ENCODE data around the gene CPSF6. TPM values are rescaled to one million over a fixed set of nuclear protein-coding genes. Genes with fewer than 3 reads are reported as not detected.

Gene CPSF6
- total and polyA plus RNA-seq, 2 donors (not counting 1 experiment from before 2014, with no cell fraction given), result 18.0 to 43.2 TPM

- TF ChIP-seq CTCF (conservative IDR thresholded peaks at IDR 0.05 in 1 of 2, IDR thresholded peaks at IDR 0.05 in 1 of 2; ENCODE audit: low read depth in 1 of 2, low read length in 2 of 2) (no peak), EZH2 (IDR thresholded peaks at IDR 0.05; ENCODE audit: low read length, missing control alignments) (no peak)
- no peak overlapping the region for H3K4me2 ChIP-seq (ENCODE audit: extremely low read depth, insufficient read depth, low read length)
- H3K27me3 ChIP-seq (ENCODE audit: control insufficient read depth, insufficient read depth, low read length), result no peaks in the 10 kb centered on the region
- peaks cover 19% of the 10 kb centered on the region for H3K79me2 ChIP-seq (ENCODE audit: control insufficient read depth, insufficient read depth, low read length)
- no peaks in the 10 kb centered on the region for H3K9me3 ChIP-seq (ENCODE audit: control insufficient read depth, insufficient read depth, low read depth, low read length)
- no peaks in the 10 kb centered on the region for H4K20me1 ChIP-seq (ENCODE audit: control insufficient read depth, extremely low read depth, insufficient read depth, low read length)
- H3K4me3 ChIP-seq (replicated peaks in 1 of 4; ENCODE audit: control extremely low read depth in 1 of 4, insufficient read depth in 1 of 4, low read depth in 3 of 4, low read length in 4 of 4), result no peak overlapping the region
- DNase-seq (ENCODE audit: low read depth in 2 of 2), result no peak
- H3K9ac ChIP-seq (ENCODE audit: insufficient read depth, low read length), result no peak overlapping the region
- H2AFZ ChIP-seq (ENCODE audit: low read length), result no peak overlapping the region
- peaks cover 6% of the 10 kb centered on the region for H3K36me3 ChIP-seq (ENCODE audit: control insufficient read depth, insufficient read depth, low read length)
- H3K27ac ChIP-seq (ENCODE audit: insufficient read depth, low read length), result no peak overlapping the region
- no peaks in the 10 kb centered on the region for H3K4me1 ChIP-seq (ENCODE audit: control insufficient read depth, extremely low read depth, insufficient read depth, low read length)
These were observed 15.5 kb downstream of the CPSF6 start for GRCh38 chr12:69254862-69255261.

GRCh38 chr12:69258655-69259054, 19.3 kb downstream of the CPSF6 start:
- TF ChIP-seq CTCF (conservative IDR thresholded peaks at IDR 0.05 in 1 of 2, IDR thresholded peaks at IDR 0.05 in 1 of 2; ENCODE audit: low read depth in 1 of 2, low read length in 2 of 2) (no peak), EZH2 (IDR thresholded peaks at IDR 0.05; ENCODE audit: low read length, missing control alignments) (no peak)
- no peak overlapping the region for H2AFZ ChIP-seq (ENCODE audit: low read length)
- no peaks in the 10 kb centered on the region for H4K20me1 ChIP-seq (ENCODE audit: control insufficient read depth, extremely low read depth, insufficient read depth, low read length)
- no peaks in the 10 kb centered on the region for H3K4me1 ChIP-seq (ENCODE audit: control insufficient read depth, extremely low read depth, insufficient read depth, low read length)
- H3K27me3 ChIP-seq (ENCODE audit: control insufficient read depth, insufficient read depth, low read length), result no peaks in the 10 kb centered on the region
- H3K9ac ChIP-seq (ENCODE audit: insufficient read depth, low read length), result no peak overlapping the region
- DNase-seq (ENCODE audit: low read depth in 2 of 2), result no peak
- no peak overlapping the region for H3K4me3 ChIP-seq (replicated peaks in 1 of 4; ENCODE audit: control extremely low read depth in 1 of 4, insufficient read depth in 1 of 4, low read depth in 3 of 4, low read length in 4 of 4)
- peaks cover 17% of the 10 kb centered on the region for H3K36me3 ChIP-seq (ENCODE audit: control insufficient read depth, insufficient read depth, low read length)
- H3K79me2 ChIP-seq (ENCODE audit: control insufficient read depth, insufficient read depth, low read length), result peaks cover 2% of the 10 kb centered on the region
- H3K9me3 ChIP-seq (ENCODE audit: control insufficient read depth, insufficient read depth, low read depth, low read length), result no peaks in the 10 kb centered on the region
- no peak overlapping the region for H3K4me2 ChIP-seq (ENCODE audit: extremely low read depth, insufficient read depth, low read length)
- H3K27ac ChIP-seq (ENCODE audit: insufficient read depth, low read length), result no peak overlapping the region

GRCh38 chr12:69262264-69262974, 23.1 kb downstream of the CPSF6 start:
- Histone ChIP-seq H3K36me3 (ENCODE audit: control insufficient read depth, insufficient read depth, low read length) (peaks cover 17% of the 10 kb centered on the region), H3K79me2 (ENCODE audit: control insufficient read depth, insufficient read depth, low read length) (no peaks in the 10 kb centered on the region), H3K9ac (ENCODE audit: insufficient read depth, low read length) (no peak overlapping the region)

More at GRCh38 chr12:69262264-69262974, 23.1 kb downstream of the CPSF6 start:
- Histone ChIP-seq H3K27me3 (ENCODE audit: control insufficient read depth, insufficient read depth, low read length) (no peaks in the 10 kb centered on the region), H3K27ac (ENCODE audit: insufficient read depth, low read length) (no peak overlapping the region), H3K4me3 (replicated peaks in 1 of 4; ENCODE audit: control extremely low read depth in 1 of 4, insufficient read depth in 1 of 4, low read depth in 3 of 4, low read length in 4 of 4) (no peak overlapping the region), H3K4me1 (ENCODE audit: control insufficient read depth, extremely low read depth, insufficient read depth, low read length) (no peaks in the 10 kb centered on the region), H3K4me2 (ENCODE audit: extremely low read depth, insufficient read depth, low read length) (no peak overlapping the region), H3K9me3 (ENCODE audit: control insufficient read depth, insufficient read depth, low read depth, low read length) (no peaks in the 10 kb centered on the region), H2AFZ (ENCODE audit: low read length) (no peak overlapping the region), H4K20me1 (ENCODE audit: control insufficient read depth, extremely low read depth, insufficient read depth, low read length) (no peaks in the 10 kb centered on the region)
- DNase-seq (ENCODE audit: low read depth in 2 of 2), result no peak
- TF ChIP-seq EZH2 (IDR thresholded peaks at IDR 0.05; ENCODE audit: low read length, missing control alignments) (no peak), CTCF (conservative IDR thresholded peaks at IDR 0.05 in 1 of 2, IDR thresholded peaks at IDR 0.05 in 1 of 2; ENCODE audit: low read depth in 1 of 2, low read length in 2 of 2) (no peak)
